ENCODE measurements around the gene CTIF.

GRCh38 chr18:48789259-48789812 is 250.5 kb downstream of the CTIF start:
- no peak for TF ChIP-seq EZH2phosphoT487 (IDR thresholded peaks at IDR 0.05; ENCODE audit: low read depth, severe bottlenecking, unreplicated experiment)
- TF ChIP-seq EZH2 (IDR thresholded peaks at IDR 0.05; ENCODE audit: borderline replicate concordance) = no peak

Measured in hepatocyte (in vitro differentiated cells).